Measurements from ENCODE around the gene ATM.
"Not testable (repeated sequence)": the region's sequence is repeated elsewhere in the genome, so short reads cannot be mapped to it uniquely, and the experiment has no call there.

ATM gene

GRCh38 chr11:108223348-108224149 is 682 bp downstream of the ATM start:
- no peak for DNase-seq

DNA sequence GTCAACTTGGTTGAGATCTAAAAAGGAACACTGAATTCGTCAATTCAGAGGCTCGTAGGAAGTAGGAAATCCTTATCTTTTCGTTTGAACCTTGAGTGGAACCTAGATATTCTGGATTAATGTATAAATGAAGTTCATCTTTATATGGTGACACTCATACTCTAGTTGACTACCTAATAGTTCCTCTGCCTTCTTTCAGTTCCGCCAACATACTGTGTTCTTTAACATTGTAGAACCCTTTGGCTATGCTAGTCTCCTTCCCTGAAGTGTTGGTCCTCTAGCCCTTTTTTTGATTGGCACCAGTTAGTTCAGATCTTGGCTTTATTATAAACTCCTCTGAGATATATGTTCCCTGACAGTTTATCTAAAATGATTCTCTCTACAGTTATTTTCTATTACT is 1.5 kb downstream of the ATM start:
- DNase-seq = no peak

DNA sequence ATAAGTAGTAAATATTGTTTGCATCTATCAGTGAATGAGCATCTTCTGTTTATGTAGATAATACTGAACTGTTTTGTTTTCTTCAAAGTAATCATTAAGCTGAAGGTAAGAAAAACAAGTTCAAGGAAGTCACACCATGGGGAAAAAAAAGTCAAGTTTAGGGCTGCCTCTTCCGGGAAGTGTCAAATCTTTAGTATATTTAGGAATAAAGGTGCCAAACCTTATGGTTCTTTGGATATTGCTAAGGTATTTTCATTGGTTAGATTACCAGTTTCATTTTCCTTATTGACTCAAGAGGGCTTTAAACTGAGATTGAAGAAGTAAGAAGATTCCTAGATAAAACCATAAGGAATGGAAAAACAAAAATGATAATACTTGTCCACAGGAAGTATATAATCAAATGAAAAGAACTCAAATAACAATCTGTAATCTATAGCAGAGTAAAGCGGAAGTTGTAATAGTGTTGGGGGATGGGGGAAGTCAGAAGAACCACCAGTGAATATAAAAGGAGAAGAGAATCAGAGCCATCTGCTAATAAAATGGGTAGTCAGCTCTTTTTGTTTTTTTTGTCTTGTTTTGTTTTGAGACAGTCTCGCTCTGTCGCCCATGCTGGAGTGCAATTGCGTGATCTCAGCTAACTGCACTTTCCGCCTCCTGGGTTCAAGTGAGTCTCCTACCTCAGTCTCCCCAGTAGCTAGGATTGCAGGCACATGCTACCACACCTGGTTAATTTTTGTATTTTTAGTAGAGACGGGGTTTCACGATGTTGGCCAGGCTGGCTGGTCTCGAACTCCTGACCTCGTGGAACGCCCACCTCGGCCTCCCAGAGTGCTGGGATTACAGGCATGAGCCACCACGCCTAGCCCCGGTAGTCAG is 2.3 kb downstream of the ATM start:
- no peak for DNase-seq

DNA sequence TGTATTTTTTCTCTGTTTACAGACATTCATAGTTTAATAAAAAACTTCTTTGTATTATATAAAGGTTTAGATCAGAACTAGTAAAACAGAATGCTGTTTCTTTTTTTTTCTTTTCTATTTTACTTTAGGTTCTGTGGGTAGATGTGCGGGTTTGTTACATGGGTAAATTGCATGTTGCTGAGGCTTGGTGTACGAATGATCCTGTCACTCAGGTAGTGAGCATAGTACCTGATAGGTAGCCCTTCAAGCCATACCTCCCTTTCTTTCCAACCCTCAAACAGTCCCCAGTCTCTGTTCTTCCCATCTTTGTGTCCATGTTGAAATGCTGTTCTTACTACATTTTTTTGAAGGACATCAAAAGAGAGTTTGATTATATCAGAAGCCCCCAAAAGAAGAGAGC is 3.2 kb downstream of the ATM start:
- DNase-seq = no peak

- no peak for DNase-seq
These were observed 5.4 kb downstream of the ATM start for GRCh38 chr11:108228251-108228650.

DNA sequence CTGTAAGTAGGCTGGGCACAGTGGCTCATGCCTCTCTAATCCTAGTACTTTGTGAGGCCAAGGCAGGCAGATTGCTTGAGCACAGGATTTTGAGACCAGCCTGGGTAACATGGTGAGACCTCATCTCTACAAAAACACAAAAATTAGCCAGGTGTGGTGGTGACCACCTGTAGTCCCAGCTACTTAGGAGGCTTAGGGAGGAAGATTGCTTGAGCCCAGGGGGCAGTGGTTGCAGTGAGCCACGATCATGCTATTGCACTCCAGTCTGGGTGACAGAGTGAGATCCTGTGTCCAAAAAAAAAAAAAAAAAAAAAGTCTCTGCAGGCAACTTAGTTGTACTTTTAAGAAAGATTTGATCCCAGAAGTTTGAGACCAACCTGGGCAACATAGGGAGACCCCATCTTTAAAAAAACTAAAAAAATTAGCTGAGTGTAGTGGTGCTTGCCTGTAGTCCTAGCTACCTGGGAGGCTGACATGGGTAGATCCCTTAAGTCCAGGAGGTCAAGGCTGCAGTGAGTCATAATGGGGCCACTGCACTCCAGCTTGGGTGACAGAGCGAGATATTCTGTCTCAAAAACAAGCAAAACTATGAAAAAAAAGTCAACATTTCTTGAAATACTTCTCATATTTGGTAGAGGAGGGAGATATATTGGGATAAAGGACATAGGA is 10.5 kb downstream of the ATM start:
- no peak for DNase-seq

GRCh38 chr11:108235192-108235591 is 12.3 kb downstream of the ATM start:
- DNase-seq = no peak

DNA sequence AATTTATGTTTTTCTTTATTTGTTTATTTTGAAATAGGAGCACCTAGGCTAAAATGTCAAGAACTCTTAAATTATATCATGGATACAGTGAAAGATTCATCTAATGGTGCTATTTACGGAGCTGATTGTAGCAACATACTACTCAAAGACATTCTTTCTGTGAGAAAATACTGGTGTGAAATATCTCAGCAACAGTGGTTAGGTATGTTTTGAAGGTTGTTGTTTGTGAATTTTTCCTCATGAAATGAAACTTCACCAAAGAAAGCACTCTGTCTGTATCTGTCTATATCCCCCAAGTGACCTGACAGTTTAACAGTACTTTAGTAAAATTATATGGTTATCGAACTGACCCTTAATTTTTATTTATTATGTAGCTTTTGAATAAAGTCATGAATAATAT is 12.8 kb downstream of the ATM start:
- DNase-seq = no peak

GRCh38 chr11:108237058-108237481 is 14.2 kb downstream of the ATM start:
- DNase-seq = no peak

DNA sequence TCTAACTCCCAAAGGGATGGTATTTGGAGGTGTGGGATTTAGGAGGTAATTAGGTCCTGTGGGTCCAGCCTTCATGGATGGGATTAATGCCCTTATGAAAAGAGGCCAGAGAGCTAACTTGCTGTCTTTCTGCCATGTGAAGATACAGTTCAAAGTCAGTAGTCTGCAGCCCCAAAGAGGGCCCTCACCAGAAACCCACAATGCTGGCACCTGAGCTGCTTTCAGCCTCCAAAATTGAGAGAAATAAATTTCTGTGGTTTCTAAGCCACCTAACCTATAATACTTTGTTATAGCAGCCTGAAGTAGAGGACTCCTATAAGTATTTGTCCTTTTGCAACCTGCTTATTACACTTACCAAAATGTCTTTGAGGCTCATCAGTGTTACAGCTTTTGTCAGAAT is 16.2 kb downstream of the ATM start:
- no peak for DNase-seq

GRCh38 chr11:108241330-108242037 is 18.6 kb downstream of the ATM start:
- DNase-seq = no peak

GRCh38 chr11:108242422-108242821 is 19.6 kb downstream of the ATM start:
- DNase-seq = no peak

DNA sequence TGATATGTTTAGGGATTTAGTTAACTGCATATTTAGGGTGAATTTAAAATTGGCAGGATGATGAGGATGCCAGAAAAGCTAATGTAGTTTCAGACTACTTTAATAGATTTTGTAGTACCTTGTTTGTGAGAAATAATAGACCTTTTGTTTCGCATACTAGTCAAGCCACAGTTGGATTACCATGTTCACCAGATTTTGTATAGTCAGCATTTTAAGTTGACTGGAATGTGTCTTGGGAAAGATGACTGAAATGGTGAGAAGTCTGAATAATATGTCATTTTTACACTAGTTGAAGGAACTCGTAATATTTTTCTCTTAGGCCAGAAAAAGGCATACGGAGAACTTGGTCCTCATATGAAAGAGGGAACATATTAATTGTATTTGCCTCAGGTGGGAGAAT is 23.4 kb downstream of the ATM start:
- DNase-seq = no peak

GRCh38 chr11:108246885-108247284 is 24.0 kb downstream of the ATM start:
- no peak for DNase-seq

GRCh38 chr11:108253176-108253575 is 30.3 kb downstream of the ATM start:
- DNase-seq = no peak

GRCh38 chr11:108269583-108269982 is 46.7 kb downstream of the ATM start:
- DNase-seq = no peak

- DNase-seq = not testable (repeated sequence)
These were observed 54.2 kb downstream of the ATM start for GRCh38 chr11:108276985-108277616.

GRCh38 chr11:108278546-108278945 is 55.7 kb downstream of the ATM start:
- DNase-seq = no peak

- no peak for DNase-seq
These were observed 56.1 kb downstream of the ATM start for GRCh38 chr11:108278954-108279353.

- no peak for DNase-seq
These were observed 63.5 kb downstream of the ATM start for GRCh38 chr11:108286370-108286769.

DNA sequence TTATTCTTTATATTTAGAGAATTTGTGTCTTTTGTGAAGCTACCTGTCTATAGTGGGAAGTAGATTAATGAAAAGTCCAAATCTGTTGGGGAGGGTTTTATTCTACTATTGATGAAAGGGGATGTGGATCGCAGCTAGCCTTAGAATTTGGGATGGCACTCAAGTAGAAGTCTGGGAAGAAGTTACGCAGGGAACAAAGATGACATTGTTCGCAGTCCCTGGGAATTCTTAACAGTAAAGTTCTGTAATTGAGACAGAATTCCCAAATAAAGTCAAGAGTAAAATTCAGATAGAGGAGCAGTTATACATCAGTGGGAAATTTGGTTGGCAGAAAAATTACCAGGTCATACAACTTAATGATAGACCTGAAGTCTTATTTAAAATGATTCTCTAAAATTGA is 64.1 kb downstream of the ATM start:
- no peak for DNase-seq

DNA sequence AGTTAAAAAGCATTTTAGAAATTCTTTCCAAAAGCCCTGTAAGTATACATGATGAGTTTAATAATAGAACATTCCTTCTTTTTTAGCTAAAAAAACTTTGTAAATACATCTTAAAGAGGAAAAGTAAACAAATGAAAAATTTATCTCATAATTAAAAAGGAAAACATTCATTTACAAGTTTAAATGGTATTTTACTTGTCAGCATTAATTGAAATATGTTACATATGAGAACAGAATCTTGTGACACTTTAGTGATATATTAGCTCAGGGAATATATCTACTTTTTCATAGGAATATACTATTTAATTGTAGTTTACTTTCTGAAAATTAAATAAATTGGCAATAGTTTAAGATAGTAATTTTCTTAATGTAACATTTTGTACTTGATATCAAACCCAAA is 66.2 kb downstream of the ATM start:
- DNase-seq = not testable (repeated sequence)

All from NCI-H1436 (cell line).